ENCODE data around the gene UNC45A. TPM values are rescaled to one million over a fixed set of nuclear protein-coding genes. Genes with fewer than 3 reads are reported as not detected.

UNC45A gene
- total RNA-seq, 4 donors from 2014 or later = 25.4 to 68.2 (median 49.8) TPM

DNA sequence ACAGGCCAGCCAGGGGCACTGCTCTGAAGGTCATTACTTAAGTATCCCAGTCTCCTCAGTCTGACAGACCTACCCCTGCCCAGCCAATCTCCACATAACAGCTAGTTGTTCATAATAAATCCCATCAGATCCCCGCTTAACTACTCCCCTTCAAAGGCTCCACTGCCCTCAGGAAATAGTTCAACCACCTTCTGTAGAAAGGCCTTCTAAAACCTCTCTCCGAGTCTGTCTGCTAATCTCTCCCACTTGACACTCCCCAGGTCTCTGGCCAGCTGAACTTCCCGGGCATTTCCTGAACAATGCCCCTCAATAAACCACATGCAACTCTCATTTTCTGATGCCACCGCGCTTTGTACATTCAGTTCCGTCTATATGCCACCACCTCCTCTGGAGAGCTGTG lies 53.2 kb downstream of the UNC45A start:
- no peak for TF ChIP-seq CTCF (IDR thresholded peaks at IDR 0.05; ENCODE audit: low read depth)

DNA sequence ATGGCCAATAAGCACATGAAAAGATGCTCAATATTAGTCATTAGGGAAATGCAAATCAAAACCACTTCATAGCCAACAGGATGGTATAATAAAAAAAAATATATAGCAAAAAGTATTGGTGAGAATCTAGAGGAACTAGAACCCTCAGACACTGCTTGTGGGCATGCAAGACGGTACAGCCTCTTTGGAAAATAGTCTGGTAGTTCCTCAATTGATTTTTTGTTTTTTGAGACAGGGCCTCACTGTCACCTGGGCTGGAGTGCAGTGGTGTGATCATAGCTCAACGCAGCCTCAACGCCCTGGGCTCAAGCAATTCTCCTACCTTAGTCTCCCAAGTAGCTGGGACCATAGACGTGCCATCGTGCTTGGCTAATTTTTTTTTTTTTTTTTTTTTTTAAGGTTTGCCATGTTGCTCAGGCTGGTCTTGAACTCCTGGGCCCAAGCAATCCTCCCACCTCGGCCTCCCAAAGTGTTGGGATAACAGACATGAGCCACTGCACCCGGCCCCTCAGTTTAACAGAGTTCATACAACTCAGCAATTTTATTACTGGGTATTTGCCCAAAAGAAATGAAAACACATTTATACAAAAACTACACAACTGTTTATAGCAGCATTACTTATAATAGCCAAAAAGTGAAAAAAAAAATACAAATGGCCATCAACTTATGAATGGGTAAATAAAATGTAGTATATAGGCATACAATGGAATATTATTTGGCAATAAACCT lies 54.1 kb downstream of the UNC45A start:
- TF ChIP-seq CTCF (IDR thresholded peaks at IDR 0.05; ENCODE audit: low read depth) = no peak

- no peak for TF ChIP-seq CTCF (IDR thresholded peaks at IDR 0.05; ENCODE audit: low read depth)
Measured at GRCh38 chr15:90990446-90990845, 55.4 kb downstream of the UNC45A start.

DNA sequence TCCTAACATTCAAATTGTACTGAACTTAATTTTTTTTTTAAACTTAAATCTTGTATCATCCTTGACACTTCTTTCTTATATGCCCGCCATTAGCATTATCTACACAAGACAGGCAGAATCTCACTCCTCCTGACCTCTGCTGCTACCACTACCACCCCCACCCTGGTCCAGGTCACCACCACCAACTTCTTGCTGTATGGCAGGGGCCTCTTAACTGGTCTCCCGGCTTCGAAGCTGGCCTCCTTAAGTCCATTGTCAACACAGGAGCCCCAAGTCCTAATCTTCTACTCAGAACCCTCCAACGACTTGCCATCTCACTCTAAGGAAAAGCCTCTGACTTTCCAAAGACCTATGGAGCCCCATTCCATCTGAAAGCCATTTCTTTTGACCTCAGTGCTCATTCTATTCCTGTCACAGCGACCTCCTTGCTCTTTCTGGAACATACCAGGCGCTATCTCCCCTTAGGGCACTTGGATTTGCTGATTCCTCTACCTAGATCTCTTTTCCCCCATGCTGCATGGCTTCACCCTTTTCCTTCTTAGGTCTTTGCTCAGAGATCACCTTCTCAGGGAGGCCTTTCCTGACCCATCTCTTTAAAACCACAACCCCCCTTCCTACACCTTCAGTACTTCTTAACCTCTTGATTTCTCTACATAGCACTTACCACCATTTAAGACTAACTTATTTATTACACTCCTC lies 56.7 kb downstream of the UNC45A start:
- no peak for TF ChIP-seq CTCF (IDR thresholded peaks at IDR 0.05; ENCODE audit: low read depth)

- TF ChIP-seq CTCF (IDR thresholded peaks at IDR 0.05; ENCODE audit: low read depth) = no peak
Measured at GRCh38 chr15:90994059-90994416, 59.0 kb downstream of the UNC45A start.

DNA sequence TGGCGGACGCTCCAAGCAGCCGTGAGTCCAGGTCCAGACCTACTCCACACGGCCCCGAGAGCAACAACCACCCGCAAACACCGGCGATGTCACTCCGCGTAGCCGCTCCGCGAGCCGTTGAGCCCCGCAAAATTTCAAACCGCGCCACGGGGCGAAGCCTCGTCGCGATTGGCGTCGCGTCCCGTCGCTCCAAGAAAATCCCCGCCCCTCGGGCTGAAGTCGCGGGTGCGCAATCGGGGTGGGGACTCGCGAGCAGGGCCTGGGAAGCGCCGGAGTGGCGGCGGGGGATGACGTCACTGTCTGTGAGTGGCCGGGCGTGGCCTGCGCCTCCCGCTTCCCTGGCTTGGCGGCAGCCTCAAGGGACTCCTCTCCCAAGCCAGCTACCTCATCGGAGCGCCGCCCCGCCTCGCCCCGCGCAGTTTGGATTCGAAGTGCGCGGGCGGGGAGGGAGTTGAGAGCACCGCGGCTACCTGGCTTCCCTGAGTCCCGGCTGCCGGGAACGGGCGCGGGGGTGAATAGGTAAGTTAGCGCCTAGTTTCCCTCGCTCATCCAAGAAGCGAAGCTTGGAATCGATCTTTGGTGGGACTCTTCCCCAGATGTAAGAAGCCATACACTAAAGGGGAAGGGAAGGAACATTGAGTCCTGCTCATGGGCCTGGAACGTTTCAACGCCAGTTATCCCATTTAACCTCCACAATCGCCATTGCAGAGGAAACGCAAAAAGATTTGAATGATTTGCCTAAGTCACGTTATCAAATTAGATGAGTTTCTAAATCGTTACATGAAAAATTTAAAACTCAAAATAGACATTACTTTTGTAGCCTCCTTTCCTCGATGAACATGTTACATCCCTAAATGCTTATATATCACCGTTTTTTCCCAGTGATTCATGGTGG lies 59.6 kb downstream of the UNC45A start, which contains the start of gene PRC1:
Gene PRC1 (minus strand): TSS at position 119 of the 895 bp plus-strand sequence. CDS start 118 bp downstream, at position 1.
- no peak for TF ChIP-seq CTCF (IDR thresholded peaks at IDR 0.05; ENCODE audit: low read depth)

DNA sequence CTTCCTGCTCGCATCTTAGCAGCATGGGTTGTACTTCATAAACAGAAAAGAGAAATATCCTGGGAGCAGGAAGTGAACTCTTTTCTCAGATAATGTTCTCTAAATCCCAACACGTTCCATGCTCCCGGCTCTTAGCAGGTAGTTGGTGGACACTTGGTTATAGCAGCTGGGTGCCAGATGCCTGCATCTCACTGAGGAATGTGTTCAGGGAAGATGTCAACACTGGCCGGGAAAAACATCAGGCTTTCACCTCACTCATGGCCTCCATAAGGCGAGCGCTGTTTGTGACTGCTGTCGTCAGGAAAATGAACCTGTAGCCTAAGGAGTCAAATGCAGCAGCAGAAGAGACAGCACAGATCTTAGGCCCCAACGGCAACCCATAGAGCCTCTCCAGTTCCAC lies 63.7 kb downstream of the UNC45A start:
- TF ChIP-seq CTCF (IDR thresholded peaks at IDR 0.05; ENCODE audit: low read depth) = no peak
